H1 (cell line): Measurements from ENCODE around the gene IFIT2. TPM values are rescaled to one million over a fixed set of nuclear protein-coding genes. Genes with fewer than 3 reads are reported as not detected.

Experiments
- EGR1 ChIP-seq: IDR thresholded peaks from 2 replicates; pipeline ENCODE4 v1.6.1; 2011; ENCODE audit warnings: low read depth, low read length, borderline replicate concordance
- MAX ChIP-seq: IDR thresholded peaks from 2 replicates; pipeline ENCODE4 v1.6.1; 2012; ENCODE audit warnings: inconsistent platforms
- NANOG ChIP-seq: IDR thresholded peaks from 2 replicates; pipeline ENCODE4 v1.6.1; 2011; ENCODE audit warnings: low read length, low read depth, mild to moderate bottlenecking, inconsistent platforms; ENCODE audit not compliant: insufficient read depth, poor library complexity, severe bottlenecking
- SIRT6 ChIP-seq: IDR thresholded peaks from one replicate; pipeline ENCODE4 v1.7.1; 2012; ENCODE audit warnings: low read length, inconsistent platforms
- YY1 ChIP-seq: IDR thresholded peaks from 2 replicates; pipeline ENCODE4 v1.6.1; 2011; ENCODE audit warnings: low read depth, mild to moderate bottlenecking, low read length
- polyA plus RNA-seq, 7 experiments: library from polyadenylated mRNA; depleted of rRNA in 3 of 7; stranded (reverse) in 5 of 7; unstranded in 2 of 7; fragments of >200 nt in 5 of 7; fragments of 200-250 nt in 2 of 7; gene quantifications; 1 replicate in 5 of 7; 2 replicates in 1 of 7; 4 replicates in 1 of 7; pipeline versions ENCODE4 v1.2.1 to v1.2.3, GENCODE V29; 2011 to 2013; ENCODE audit warnings: missing spikeins in 2 of 7, mixed read lengths in 2 of 7
- total RNA-seq: library from RNA; stranded (reverse); fragmentation: NEBNext Ultra II Directional; extraction: Animal tissue kit (Norgen Biotek cat#: 25700); gene quantifications from 2 replicates; pipeline ENCODE4 v1.2.1, GENCODE V29; 2021
- TF ChIP-seq, protein P1 (sequence below): IDR thresholded peaks from 2 replicates; pipeline ENCODE4 v1.6.1; 2012; ENCODE audit warnings: low read length, inconsistent platforms

Gene IFIT2
- total and polyA plus RNA-seq, 2 of the 8 experiments (the other 6 are each of a cell fraction or from before 2014, with no cell fraction given) = 0.03 to 0.35 TPM

DNA sequence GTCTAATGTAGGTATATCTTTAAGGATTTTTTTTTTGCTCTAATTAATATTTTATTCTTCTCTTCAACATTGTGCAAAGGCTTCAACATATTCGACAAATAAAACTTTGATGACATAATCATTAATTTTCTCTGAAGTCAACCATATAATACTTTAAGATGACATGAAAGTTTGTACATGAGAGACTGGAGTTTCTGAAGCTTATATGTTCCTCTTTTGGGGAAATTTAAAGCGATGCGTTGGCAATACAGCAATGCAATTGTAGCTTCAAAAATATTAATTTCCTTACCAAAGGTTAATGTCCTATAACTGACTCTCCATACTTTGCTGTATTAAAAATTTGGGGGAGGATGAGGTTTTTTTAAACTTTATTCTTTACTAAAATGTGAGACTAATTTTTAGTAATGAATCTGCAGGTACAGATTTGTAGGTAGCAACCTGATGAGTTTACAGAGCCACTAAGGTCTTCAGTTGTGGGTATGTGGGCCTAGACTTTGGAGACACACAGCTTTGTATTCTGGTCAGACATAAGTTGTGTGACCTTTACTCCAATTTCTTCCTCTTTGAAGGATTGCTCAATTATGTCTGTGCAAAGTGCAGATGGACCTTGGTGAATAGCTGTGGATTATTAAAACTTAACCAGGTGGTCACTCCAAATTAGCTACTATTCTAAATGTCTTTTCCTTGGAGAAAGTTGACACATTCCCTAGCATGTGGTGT lies 32.3 kb upstream of the IFIT2 start (continued):
- TF ChIP-seq NANOG = no peak
- TF ChIP-seq, protein P1, sequence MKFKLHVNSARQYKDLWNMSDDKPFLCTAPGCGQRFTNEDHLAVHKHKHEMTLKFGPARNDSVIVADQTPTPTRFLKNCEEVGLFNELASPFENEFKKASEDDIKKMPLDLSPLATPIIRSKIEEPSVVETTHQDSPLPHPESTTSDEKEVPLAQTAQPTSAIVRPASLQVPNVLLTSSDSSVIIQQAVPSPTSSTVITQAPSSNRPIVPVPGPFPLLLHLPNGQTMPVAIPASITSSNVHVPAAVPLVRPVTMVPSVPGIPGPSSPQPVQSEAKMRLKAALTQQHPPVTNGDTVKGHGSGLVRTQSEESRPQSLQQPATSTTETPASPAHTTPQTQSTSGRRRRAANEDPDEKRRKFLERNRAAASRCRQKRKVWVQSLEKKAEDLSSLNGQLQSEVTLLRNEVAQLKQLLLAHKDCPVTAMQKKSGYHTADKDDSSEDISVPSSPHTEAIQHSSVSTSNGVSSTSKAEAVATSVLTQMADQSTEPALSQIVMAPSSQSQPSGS = no peak
- TF ChIP-seq MAX = no peak
- TF ChIP-seq YY1 = no peak
- no peak for TF ChIP-seq EGR1
- TF ChIP-seq SIRT6 = no peak
